GM12878 (cell line): ENCODE measurements around the gene OR10J4. TPM values are rescaled to one million over a fixed set of nuclear protein-coding genes. Genes with fewer than 3 reads are reported as not detected.

Source experiments
- ATAC-seq: fragments of 200-7000 bp; cut with Tn5 transposase; 3 replicates; pipeline ENCODE4 v1.9.1; 2020; ENCODE audit warnings: mild to moderate bottlenecking, moderate library complexity
- BruUV-seq: library from RNA; stranded (reverse); fragments of 400-500 nt; replicated peaks from 2 replicates; lab custom pipeline; 2021; lab: Mats Ljungman, UMichigan
- CTCF ChIA-PET: fragments of 300-600 bp; sonication (Branson Sonifier 250); formaldehyde crosslinking; extraction: SDS; loops from one replicate; lab custom pipeline; 2021; ENCODE audit warnings: inconsistent platforms; lab: Yijun Ruan, JAX
- POLR2A ChIA-PET: fragments of 350-600 bp; formaldehyde crosslinking; extraction: SDS; loops from one replicate; lab custom pipeline; 2021; ENCODE audit warnings: inconsistent platforms; lab: Charles Lee
- RAD21 ChIA-PET: fragments of 300-600 bp; sonication (Branson Sonifier 250); formaldehyde crosslinking; loops from one replicate; lab custom pipeline; 2023; ENCODE audit warnings: antibody characterized with exemption; ENCODE audit not compliant: unreplicated experiment; lab: Charles Lee
- SMC1A ChIA-PET: fragments of 300-600 bp; sonication (Branson Sonifier 250); formaldehyde crosslinking; loops from one replicate; lab custom pipeline; 2023; ENCODE audit not compliant: unreplicated experiment, uncharacterized antibody; lab: Charles Lee
- DNase-seq: peaks from one replicate; pipeline ENCODE4 v3.0.0-alpha.2; 2011; ENCODE audit warnings: low read depth, low spot score
- FAIRE-seq: peaks from 3 replicates; lab custom pipeline; 2011; peaks lifted over from hg19 to GRCh38; lab: Jason Lieb, UNC
- H2AFZ ChIP-seq: 2 replicates; pipeline ENCODE4 v1.6.0; 2011; ENCODE audit warnings: low read depth, low read length, control low read depth; ENCODE audit not compliant: control insufficient read depth
- H3K27ac ChIP-seq: 2 replicates; pipeline ENCODE4 v1.5.1; 2011; ENCODE audit warnings: control low read depth; ENCODE audit not compliant: control insufficient read depth, insufficient read depth
- H3K27me3 ChIP-seq, 2 experiments: replicated peaks in 1 of 2; 2 replicates each; pipeline versions ENCODE4 v1.6.0 to v1.6.1; 2011; ENCODE audit warnings: low read length in 1 of 2; ENCODE audit not compliant: control insufficient read depth in 2 of 2, insufficient read depth in 2 of 2
- H3K36me3 ChIP-seq, 2 experiments: 2 replicates each; pipeline ENCODE4 v1.5.1; 2011; ENCODE audit warnings: low read length in 1 of 2; ENCODE audit not compliant: control insufficient read depth in 2 of 2, insufficient read depth in 2 of 2
- H3K4me1 ChIP-seq: 2 replicates; pipeline ENCODE4 v1.6.1; 2011; ENCODE audit warnings: mild to moderate bottlenecking, low read length, moderate library complexity, mixed read lengths; ENCODE audit not compliant: control insufficient read depth, insufficient read depth
- H3K4me2 ChIP-seq: 2 replicates; pipeline ENCODE4 v1.6.0; 2011; ENCODE audit warnings: control low read depth; ENCODE audit not compliant: control insufficient read depth, insufficient read depth
- H3K4me3 ChIP-seq: fragments of 200-600 bp; sonication (generic); 2 replicates; pipeline ENCODE4 v1.5.1; 2016
- H3K79me2 ChIP-seq: 2 replicates; pipeline ENCODE4 v1.6.0; 2011; ENCODE audit warnings: low read length; ENCODE audit not compliant: control insufficient read depth, insufficient read depth
- H3K9ac ChIP-seq: 2 replicates; pipeline ENCODE4 v1.8.0; 2011; ENCODE audit warnings: low read length, control low read depth, mixed read lengths; ENCODE audit not compliant: control insufficient read depth, insufficient read depth
- H3K9me3 ChIP-seq: replicated peaks from 3 replicates; pipeline ENCODE4 v1.5.1; 2011; ENCODE audit warnings: mild to moderate bottlenecking, low read length; ENCODE audit not compliant: control insufficient read depth, insufficient read depth
- H4K20me1 ChIP-seq: 2 replicates; pipeline ENCODE4 v1.6.0; 2011; ENCODE audit not compliant: control insufficient read depth, insufficient read depth
- KDM1A ChIP-seq: fragments of 200-600 bp; sonication (generic); IDR thresholded peaks from 2 replicates; pipeline ENCODE4 v1.6.1; 2016; ENCODE audit warnings: borderline replicate concordance
- KLF5 ChIP-seq: fragments of 450-650 bp; IDR thresholded peaks from 2 replicates; pipeline ENCODE4 v1.6.1; 2014; ENCODE audit warnings: mild to moderate bottlenecking; ENCODE audit not compliant: partially characterized antibody
- NFIC ChIP-seq: IDR thresholded peaks from 2 replicates; pipeline ENCODE4 v1.6.1; 2012; ENCODE audit warnings: low read depth, mild to moderate bottlenecking, inconsistent platforms, low read length, moderate library complexity
- SKIL ChIP-seq: fragments of 450-650 bp; IDR thresholded peaks from 2 replicates; pipeline ENCODE4 v1.6.1; 2017; ENCODE audit warnings: mild to moderate bottlenecking, low read depth, inconsistent platforms; ENCODE audit not compliant: poor library complexity, severe bottlenecking
- SREBF2 ChIP-seq: IDR thresholded peaks from 2 replicates; pipeline ENCODE4 v1.6.1; 2012; ENCODE audit warnings: mild to moderate bottlenecking, low read length
- STAT1 ChIP-seq: fragments of 450-650 bp; conservative IDR thresholded peaks from 2 replicates; pipeline ENCODE4 v1.6.1; 2014; ENCODE audit warnings: antibody characterized with exemption, mild to moderate bottlenecking
- YY1 ChIP-seq: IDR thresholded peaks from 2 replicates; pipeline ENCODE4 v1.6.1; 2011; ENCODE audit warnings: low read depth, mild to moderate bottlenecking, low read length
- ZNF217 ChIP-seq: fragments of 450-650 bp; IDR thresholded peaks from 2 replicates; pipeline ENCODE4 v1.6.1; 2017; ENCODE audit warnings: antibody characterized with exemption, mild to moderate bottlenecking
- WGBS: methylation state at CpG from one replicate; pipeline ENCODE4 v1.1.6; 2016; ENCODE audit warnings: low lambda C conversion rate; ENCODE audit not compliant: insufficient replicate concordance, insufficient coverage; ENCODE audit errors: missing lambda C conversion rate; 5-methylcytosine and 5-hydroxymethylcytosine counted together
- in situ Hi-C: fragments of 300-500 bp; cut with MboI; formaldehyde crosslinking; loops from 9 replicates; pipeline ENCODE4 v1.14.3; 2018; ENCODE audit warnings: mixed read lengths
- intact Hi-C: fragments of 100-400 bp; cut with micrococcal nuclease; formaldehyde crosslinking; loops from one replicate; pipeline ENCODE4 v1.14.2; 2022; ENCODE audit not compliant: unreplicated experiment
- polyA plus RNA-seq, 11 experiments: library from polyadenylated mRNA; depleted of rRNA in 4 of 11; unstranded in 6 of 11; stranded (reverse) in 5 of 11; fragments of >200 nt; fragmentation: Nextera tagmentation in 4 of 11; fragmentation: Illumina TruSeq in 1 of 11; extraction: Ambion mirVana in 4 of 11; extraction: Trizol in 1 of 11; gene quantifications; 1 replicate in 1 of 11; 2 replicates in 10 of 11; pipeline versions ENCODE4 v1.2.1 to v1.2.3, GENCODE V29; 2011 to 2016; ENCODE audit warnings: inconsistent platforms in 2 of 11, missing spikeins in 2 of 11, low read depth in 1 of 11
- total RNA-seq, 4 experiments: library from RNA; depleted of rRNA in 3 of 4; stranded (reverse); fragments of >200 nt in 3 of 4; fragmentation: Illumina TruSeq in 1 of 4; extraction: Trizol in 1 of 4; gene quantifications; 2 replicates each; pipeline versions ENCODE4 v1.2.1 to v1.2.3, GENCODE V29; 2013 to 2021

Gene OR10J4
- total and polyA plus RNA-seq, 10 of the 15 experiments (the other 5 are each of a cell fraction or from before 2014, with no cell fraction given), result not detected

GRCh38 chr1:159429074-159429861 lies 2.7 kb upstream of the OR10J4 start:
- no peaks in the 10 kb centered on the region for H3K4me1 ChIP-seq
- no peak overlapping the region for H3K9ac ChIP-seq
- ChIA-PET CTCF (interaction anchor here (0.9 kb wide), 1 partner anchor 9 kb away, joined by 3 read pairs; no protein-coding TSS in a partner anchor), RAD21 (no interaction called here), POLR2A (no interaction called here), SMC1A (interaction anchor here (1.4 kb wide), 1 partner anchor 461 kb away, joined by 3 read pairs; no protein-coding TSS in a partner anchor)
- in situ Hi-C loops (no loop called here), intact Hi-C loops (no loop called here)
- no peak overlapping the region for H2AFZ ChIP-seq
- DNase-seq (no peak), FAIRE-seq (no peak), ATAC-seq (no peak)
- no peak overlapping the region for H3K27ac ChIP-seq
- H3K4me3 ChIP-seq, result no peak overlapping the region
- H3K4me2 ChIP-seq, result no peak overlapping the region
- no peaks in the 10 kb centered on the region for H3K36me3 ChIP-seq
- no peaks in the 10 kb centered on the region for H3K9me3 ChIP-seq
- TF ChIP-seq YY1, result no peak
- no peak for TF ChIP-seq SKIL
- TF ChIP-seq SREBF2, result no peak
- TF ChIP-seq KDM1A, result no peak
- TF ChIP-seq ZNF217, result no peak
- TF ChIP-seq NFIC, result no peak
- no peak for TF ChIP-seq STAT1
- TF ChIP-seq KLF5, result no peak
- H3K79me2 ChIP-seq, result no peaks in the 10 kb centered on the region
- no TSS peak for BruUV-seq
- 12% methylated on average over 4 of the region's 4 CpGs for WGBS
- no peaks in the 10 kb centered on the region for H4K20me1 ChIP-seq
- H3K27me3 ChIP-seq, result no peaks in the 10 kb centered on the region
